Measurements from ENCODE around the gene SLC16A13. TPM values are rescaled to one million over a fixed set of nuclear protein-coding genes. Genes with fewer than 3 reads are reported as not detected.

Gene SLC16A13
- total and polyA plus RNA-seq, 2 of the 4 experiments (the other 2 are of a cell fraction): 0.18 to 2.3 TPM

DNA sequence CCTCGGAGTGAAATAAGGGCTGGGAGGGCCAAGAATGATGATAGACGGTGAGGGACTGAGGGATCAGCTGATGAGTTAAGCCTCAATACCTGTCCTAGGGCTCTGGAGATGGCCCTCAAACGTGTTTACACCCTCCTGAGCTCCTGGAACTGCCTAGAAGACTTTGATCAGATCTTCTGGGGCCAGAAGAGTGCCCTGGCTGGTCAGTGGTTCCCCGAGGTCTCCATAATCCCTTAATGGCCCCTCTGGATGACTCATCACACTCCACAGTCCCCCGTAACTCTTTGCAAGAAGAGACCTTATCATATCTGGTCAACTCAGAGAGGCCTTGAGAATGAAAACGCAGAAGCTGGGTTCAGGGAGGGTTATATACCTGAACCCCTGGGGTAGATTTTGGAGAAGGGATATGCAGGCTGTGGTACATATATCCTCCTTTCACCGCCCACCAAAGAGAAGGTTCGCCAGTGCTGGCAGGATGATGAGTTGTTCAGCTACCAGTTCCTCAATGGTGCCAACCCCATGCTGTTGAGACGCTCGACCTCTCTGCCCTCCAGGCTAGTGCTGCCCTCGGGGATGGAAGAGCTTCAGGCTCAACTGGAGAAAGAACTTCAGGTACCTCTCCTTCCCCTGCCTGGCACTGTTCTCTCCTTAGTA, 36.8 kb upstream of the SLC16A13 start:
- 57% methylated on average over 2 of the region's 11 CpGs; no CpG with 5 or more reads in 1 of the 2 experiments for WGBS, 2 experiments (ENCODE audit: extremely low coverage in 2 of 2, insufficient read length in 1 of 2)
- dilution Hi-C loops (cut with HindIII; ENCODE audit: low sequenced_read_pairs, unreplicated experiment): no loop called here
- no peak overlapping the region for H2BK5ac ChIP-seq (ENCODE audit: low read depth, low read length, poor library complexity, severe bottlenecking)
- no peak overlapping the region for H3K4me2 ChIP-seq (ENCODE audit: low read depth, low read length)
- H3K27ac ChIP-seq (ENCODE audit: insufficient read depth, low read length): no peak overlapping the region
- CTCF ChIA-PET: no interaction called here
- no peak overlapping the region for H4K91ac ChIP-seq (ENCODE audit: insufficient read depth, low read depth, low read length)
- no peak overlapping the region for H3K23ac ChIP-seq (ENCODE audit: low read depth, low read length)
- no peak overlapping the region for H2AK9ac ChIP-seq (replicated peaks; ENCODE audit: low read depth, low read length, poor library complexity)
- ATAC-seq (ENCODE audit: low read depth) (no peak), DNase-seq (no peak)
- H3K79me1 ChIP-seq (ENCODE audit: low read depth in 1 of 2, low read length in 2 of 2): peaks cover 3 to 17% of the 10 kb centered on the region in 2 experiments
- in situ Hi-C loops (cut with MboI; ENCODE audit: low sequenced_read_pairs): no loop called here
- H3K18ac ChIP-seq (ENCODE audit: low read depth, low read length): no peak overlapping the region
- H3K4ac ChIP-seq (ENCODE audit: low read depth, low read length): no peak overlapping the region
- BruUV-seq (replicated peaks): no TSS peak
- intact Hi-C loops (cut with micrococcal nuclease): no loop called here
- H3K9ac ChIP-seq (ENCODE audit: low read depth, low read length): no peak overlapping the region
- no peak overlapping the region for H2BK120ac ChIP-seq (ENCODE audit: low read depth, low read length)
- H4K20me1 ChIP-seq (ENCODE audit: insufficient read depth, low read length): peaks cover 10% of the 10 kb centered on the region
- H2AK5ac ChIP-seq (ENCODE audit: low read depth, low read length): no peak overlapping the region
- H4K5ac ChIP-seq (ENCODE audit: low read depth, low read length): no peak overlapping the region
- H3K56ac ChIP-seq (ENCODE audit: extremely low read depth, insufficient read depth, low read length): no peak overlapping the region
- H4K8ac ChIP-seq (ENCODE audit: low read depth in 2 of 2, low read length in 2 of 2): no peak overlapping the region
- no peak overlapping the region for H2BK15ac ChIP-seq (ENCODE audit: low read depth, low read length)
- H3K9me1 ChIP-seq (ENCODE audit: insufficient read depth, low read length): no peaks in the 10 kb centered on the region
- no peaks in the 10 kb centered on the region for H3K9me3 ChIP-seq (ENCODE audit: control insufficient read depth, insufficient read depth, low read length)
- peaks cover 8% of the 10 kb centered on the region; the same call in 1 of the 2 replicates for H3K4me1 ChIP-seq (ENCODE audit: control insufficient read depth, insufficient read depth, low read length)
- no peak overlapping the region for H2BK20ac ChIP-seq (ENCODE audit: low read depth, low read length)
- H3K14ac ChIP-seq (replicated peaks; ENCODE audit: low read depth, low read length): no peak overlapping the region
- no peaks in the 10 kb centered on the region for H3K27me3 ChIP-seq (ENCODE audit: control insufficient read depth, insufficient read depth, low read length)
- no peak for TF ChIP-seq RCOR1 (IDR thresholded peaks at IDR 0.05; ENCODE audit: insufficient replicate concordance, low read length)
- no peak for TF ChIP-seq POLR2A (IDR thresholded peaks at IDR 0.05; ENCODE audit: low read depth, low read length)
- TF ChIP-seq BHLHE40 (IDR thresholded peaks at IDR 0.05; ENCODE audit: low read depth, low read length): no peak
- TF ChIP-seq RAD21 (IDR thresholded peaks at IDR 0.05; ENCODE audit: low read length): no peak
- no peak for TF ChIP-seq MAZ (IDR thresholded peaks at IDR 0.05; ENCODE audit: borderline replicate concordance, low read depth, low read length)
- no peak for TF ChIP-seq FOS (IDR thresholded peaks at IDR 0.05; ENCODE audit: low read depth, low read length)
- TF ChIP-seq, protein P1, sequence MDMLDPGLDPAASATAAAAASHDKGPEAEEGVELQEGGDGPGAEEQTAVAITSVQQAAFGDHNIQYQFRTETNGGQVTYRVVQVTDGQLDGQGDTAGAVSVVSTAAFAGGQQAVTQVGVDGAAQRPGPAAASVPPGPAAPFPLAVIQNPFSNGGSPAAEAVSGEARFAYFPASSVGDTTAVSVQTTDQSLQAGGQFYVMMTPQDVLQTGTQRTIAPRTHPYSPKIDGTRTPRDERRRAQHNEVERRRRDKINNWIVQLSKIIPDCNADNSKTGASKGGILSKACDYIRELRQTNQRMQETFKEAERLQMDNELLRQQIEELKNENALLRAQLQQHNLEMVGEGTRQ (IDR thresholded peaks at IDR 0.05; ENCODE audit: low read depth, low read length): no peak
- no peak for TF ChIP-seq MXI1 (IDR thresholded peaks at IDR 0.05; ENCODE audit: borderline replicate concordance, low read depth, low read length)
- TF ChIP-seq SMC3 (IDR thresholded peaks at IDR 0.05; ENCODE audit: low read depth, low read length): no peak
- no peak for TF ChIP-seq CEBPB (IDR thresholded peaks at IDR 0.05; ENCODE audit: low read depth, low read length)
- no peak for TF ChIP-seq MAFK (IDR thresholded peaks at IDR 0.05; ENCODE audit: low read depth, low read length)
- no peak for TF ChIP-seq CTCF (conservative IDR thresholded peaks at IDR 0.05; ENCODE audit: low read depth, low read length)
- TF ChIP-seq RFX5 (IDR thresholded peaks at IDR 0.05; ENCODE audit: low read depth, low read length): no peak
- TF ChIP-seq NFE2L2 (IDR thresholded peaks at IDR 0.05; ENCODE audit: low read depth, low read length): no peak
- no peak overlapping the region for H3K4me3 ChIP-seq (ENCODE audit: insufficient read depth, low read depth, low read length)
- POLR2A ChIA-PET (ENCODE audit: unreplicated experiment): no interaction called here
- no peak overlapping the region for H2AFZ ChIP-seq (replicated peaks; ENCODE audit: low read length, poor library complexity)
- H3K36me3 ChIP-seq (ENCODE audit: control insufficient read depth, insufficient read depth, low read length): peaks cover 44% of the 10 kb centered on the region
